IMR-90 (cell line): ENCODE results near the gene STEAP4. TPM values are rescaled to one million over a fixed set of nuclear protein-coding genes. Genes with fewer than 3 reads are reported as not detected.

Experiments
- ATAC-seq: fragments of 200-7000 bp; cut with Tn5 transposase; 2 replicates; pipeline ENCODE4 v1.9.1; 2020; ENCODE audit warnings: low read depth, mild to moderate bottlenecking, moderate library complexity
- BruUV-seq: library from RNA; stranded (reverse); fragments of 400-500 nt; replicated peaks from 2 replicates; lab custom pipeline; 2021; lab: Mats Ljungman, UMichigan
- CTCF ChIA-PET: fragments of 300-600 bp; formaldehyde crosslinking; extraction: SDS; loops from one replicate; lab custom pipeline; 2021; ENCODE audit warnings: antibody characterized with exemption; lab: Yijun Ruan, JAX
- POLR2A ChIA-PET: fragments of 300-600 bp; sonication (Branson Sonifier 250); formaldehyde crosslinking; loops from one replicate; lab custom pipeline; 2022; ENCODE audit warnings: antibody characterized with exemption; ENCODE audit not compliant: unreplicated experiment; lab: Charles Lee
- DNase-seq: peaks from one replicate; pipeline ENCODE4 v3.0.0; 2013
- H2AFZ ChIP-seq: replicated peaks from 2 replicates; pipeline ENCODE3; 2013; ENCODE audit warnings: low read length, mild to moderate bottlenecking; ENCODE audit not compliant: poor library complexity
- H2AK5ac ChIP-seq: 2 replicates; pipeline ENCODE4 v1.6.1; 2013; ENCODE audit warnings: low read depth, low read length, inconsistent platforms
- H2AK9ac ChIP-seq: replicated peaks from 2 replicates; pipeline ENCODE3; 2013; ENCODE audit warnings: mild to moderate bottlenecking, low read depth, low read length, moderate library complexity; ENCODE audit not compliant: poor library complexity
- H2BK120ac ChIP-seq: 2 replicates; pipeline ENCODE4 v1.6.1; 2013; ENCODE audit warnings: low read depth, low read length, inconsistent platforms
- H2BK15ac ChIP-seq: 3 replicates; pipeline ENCODE4 v1.6.1; 2013; ENCODE audit warnings: low read depth, low read length, inconsistent platforms
- H2BK20ac ChIP-seq: 2 replicates; pipeline ENCODE4 v1.6.1; 2013; ENCODE audit warnings: low read depth, mild to moderate bottlenecking, inconsistent platforms, low read length, moderate library complexity
- H2BK5ac ChIP-seq: 2 replicates; pipeline ENCODE4 v1.6.1; 2013; ENCODE audit warnings: mild to moderate bottlenecking, low read depth, low read length, inconsistent platforms; ENCODE audit not compliant: poor library complexity, severe bottlenecking
- H3K14ac ChIP-seq: replicated peaks from 2 replicates; pipeline ENCODE4 v1.6.1; 2013; ENCODE audit warnings: low read depth, low read length, inconsistent platforms
- H3K18ac ChIP-seq: 2 replicates; pipeline ENCODE4 v1.6.1; 2013; ENCODE audit warnings: low read depth, low read length, control low read depth
- H3K23ac ChIP-seq: 2 replicates; pipeline ENCODE4 v1.6.1; 2013; ENCODE audit warnings: low read depth, low read length, inconsistent platforms
- H3K27ac ChIP-seq: 2 replicates; pipeline ENCODE4 v1.5.1; 2013; ENCODE audit warnings: mild to moderate bottlenecking, control low read depth, low read length; ENCODE audit not compliant: insufficient read depth
- H3K27me3 ChIP-seq: 2 replicates; pipeline ENCODE4 v1.6.1; 2013; ENCODE audit warnings: low read length; ENCODE audit not compliant: control insufficient read depth, insufficient read depth
- H3K36me3 ChIP-seq: 2 replicates; pipeline ENCODE4 v1.6.1; 2013; ENCODE audit warnings: low read length, mixed read lengths; ENCODE audit not compliant: control insufficient read depth, insufficient read depth
- H3K4ac ChIP-seq: 2 replicates; pipeline ENCODE4 v1.6.1; 2013; ENCODE audit warnings: low read depth, low read length, inconsistent platforms
- H3K4me1 ChIP-seq: 2 replicates; pipeline ENCODE4 v1.6.1; 2013; ENCODE audit warnings: low read length, mixed read lengths; ENCODE audit not compliant: control insufficient read depth, insufficient read depth
- H3K4me2 ChIP-seq: 2 replicates; pipeline ENCODE4 v1.6.1; 2013; ENCODE audit warnings: low read depth, mild to moderate bottlenecking, control low read depth, low read length, moderate library complexity
- H3K4me3 ChIP-seq: 2 replicates; pipeline ENCODE4 v1.5.1; 2013; ENCODE audit warnings: low read depth, mild to moderate bottlenecking, control low read depth, low read length, moderate library complexity; ENCODE audit not compliant: insufficient read depth
- H3K56ac ChIP-seq: 2 replicates; pipeline ENCODE4 v1.6.1; 2013; ENCODE audit warnings: low read length, inconsistent platforms; ENCODE audit not compliant: insufficient read depth; ENCODE audit errors: extremely low read depth
- H3K79me1 ChIP-seq, 2 experiments: 2 replicates each; pipeline ENCODE4 v1.6.1; 2013; ENCODE audit warnings: low read length in 2 of 2, inconsistent platforms in 1 of 2, low read depth in 1 of 2
- H3K9ac ChIP-seq: 2 replicates; pipeline ENCODE4 v1.6.1; 2013; ENCODE audit warnings: low read depth, low read length, control low read depth
- H3K9me1 ChIP-seq: 2 replicates; pipeline ENCODE4 v1.6.1; 2013; ENCODE audit warnings: low read length, inconsistent platforms; ENCODE audit not compliant: insufficient read depth
- H3K9me3 ChIP-seq: 2 replicates; pipeline ENCODE4 v1.6.1; 2013; ENCODE audit warnings: low read length; ENCODE audit not compliant: control insufficient read depth, insufficient read depth
- H4K20me1 ChIP-seq: 2 replicates; pipeline ENCODE4 v1.6.1; 2013; ENCODE audit warnings: low read length, inconsistent platforms; ENCODE audit not compliant: insufficient read depth
- H4K5ac ChIP-seq: 2 replicates; pipeline ENCODE4 v1.6.1; 2013; ENCODE audit warnings: mild to moderate bottlenecking, low read depth, low read length, control low read depth
- H4K8ac ChIP-seq, 2 experiments: 2 replicates each; pipeline ENCODE4 v1.6.1; 2013; ENCODE audit warnings: low read depth in 2 of 2, low read length in 2 of 2, control low read depth in 1 of 2, inconsistent platforms in 1 of 2
- H4K91ac ChIP-seq: 2 replicates; pipeline ENCODE4 v1.6.1; 2013; ENCODE audit warnings: low read depth, low read length, inconsistent platforms; ENCODE audit not compliant: insufficient read depth
- CEBPB ChIP-seq: IDR thresholded peaks from 2 replicates; pipeline ENCODE4 v1.6.1; 2012; ENCODE audit warnings: low read depth, low read length, improper control_type of control experiment
- FOS ChIP-seq: fragments of 150-350 bp; IDR thresholded peaks from 2 replicates; pipeline ENCODE4 v1.6.1; 2016; ENCODE audit warnings: low read depth, low read length
- MAFK ChIP-seq: IDR thresholded peaks from 2 replicates; pipeline ENCODE4 v1.6.1; 2012; ENCODE audit warnings: low read depth, low read length, improper control_type of control experiment
- MAZ ChIP-seq: IDR thresholded peaks from 2 replicates; pipeline ENCODE4 v1.6.1; 2012; ENCODE audit warnings: low read depth, mild to moderate bottlenecking, low read length, improper control_type of control experiment, moderate library complexity, borderline replicate concordance
- MXI1 ChIP-seq: IDR thresholded peaks from 2 replicates; pipeline ENCODE4 v1.6.1; 2012; ENCODE audit warnings: low read depth, mild to moderate bottlenecking, low read length, moderate library complexity, borderline replicate concordance
- NFE2L2 ChIP-seq: fragments of 150-350 bp; IDR thresholded peaks from 2 replicates; pipeline ENCODE4 v1.6.1; 2016; ENCODE audit warnings: low read depth, mild to moderate bottlenecking, low read length
- RAD21 ChIP-seq: IDR thresholded peaks from 2 replicates; pipeline ENCODE4 v1.6.1; 2012; ENCODE audit warnings: low read length, improper control_type of control experiment
- RCOR1 ChIP-seq: IDR thresholded peaks from 2 replicates; pipeline ENCODE4 v1.6.1; 2012; ENCODE audit warnings: mild to moderate bottlenecking, low read length, improper control_type of control experiment; ENCODE audit not compliant: insufficient replicate concordance
- RFX5 ChIP-seq: IDR thresholded peaks from 2 replicates; pipeline ENCODE4 v1.8.0; 2012; ENCODE audit warnings: low read depth, mild to moderate bottlenecking, low read length, moderate library complexity
- SMC3 ChIP-seq: fragments of 150-350 bp; IDR thresholded peaks from 2 replicates; pipeline ENCODE4 v1.6.1; 2016; ENCODE audit warnings: low read depth, mild to moderate bottlenecking, antibody characterized with exemption, low read length, moderate library complexity
- WGBS, 2 experiments: methylation state at CpG; one replicate each; pipeline versions ENCODE4 v1.1.5 to v1.1.7; 2013; ENCODE audit warnings: missing lambda C conversion rate in 2 of 2; ENCODE audit not compliant: insufficient read length in 1 of 2; ENCODE audit errors: extremely low coverage in 2 of 2; 5-methylcytosine and 5-hydroxymethylcytosine counted together
- dilution Hi-C: fragments of 300-500 bp; cut with HindIII; formaldehyde crosslinking; loops from one replicate; pipeline ENCODE4 v1.14.3; 2018; ENCODE audit warnings: low sequenced_read_pairs; ENCODE audit not compliant: unreplicated experiment
- in situ Hi-C: fragments of 300-500 bp; cut with MboI; formaldehyde crosslinking; loops from 3 replicates; pipeline ENCODE4 v1.14.3; 2019; ENCODE audit warnings: low sequenced_read_pairs, inconsistent platforms, mixed read lengths
- intact Hi-C: fragments of 100-400 bp; cut with micrococcal nuclease; formaldehyde crosslinking; loops from 2 replicates; pipeline ENCODE4 v1.10.0; 2022
- polyA plus RNA-seq, 3 experiments: library from polyadenylated mRNA; depleted of rRNA; stranded (reverse); fragments of >200 nt; gene quantifications; 2 replicates each; pipeline ENCODE4 v1.2.3, GENCODE V29; 2012; ENCODE audit warnings: low replicate concordance in 1 of 3
- total RNA-seq: library from RNA; depleted of rRNA; stranded (reverse); fragments of >200 nt; gene quantifications from 2 replicates; pipeline ENCODE4 v1.2.3, GENCODE V29; 2012
- TF ChIP-seq, protein P1 (sequence below): conservative IDR thresholded peaks from 2 replicates; pipeline ENCODE4 v1.5.1; 2012; ENCODE audit warnings: mild to moderate bottlenecking, low read depth, low read length, improper control_type of control experiment
- TF ChIP-seq, protein P2 (sequence below): fragments of 150-350 bp; IDR thresholded peaks from 2 replicates; pipeline ENCODE4 v1.6.1; 2017; ENCODE audit warnings: mild to moderate bottlenecking, antibody characterized with exemption, low read length, low read depth

STEAP4 gene
- total and polyA plus RNA-seq, 2 of the 4 experiments (the other 2 are of a cell fraction), result not detected

DNA sequence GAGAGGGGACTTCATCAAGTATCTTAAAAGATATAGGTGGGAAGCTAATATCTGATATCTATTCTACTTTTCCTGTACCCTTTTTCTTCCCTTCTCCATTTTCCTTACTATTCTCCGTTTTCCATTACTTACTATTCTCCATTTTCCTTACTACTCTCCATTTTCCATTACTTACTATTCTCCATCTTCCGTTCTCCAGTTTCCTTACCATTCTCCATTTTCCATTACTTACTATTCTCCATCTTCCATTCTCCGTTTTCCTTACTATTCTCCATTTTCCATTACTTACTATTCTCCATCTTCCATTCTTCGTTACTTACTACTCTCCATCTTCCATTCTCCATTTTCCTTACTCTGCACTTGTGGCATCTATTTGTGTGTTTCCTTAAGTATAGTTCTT is 39.3 kb downstream of the STEAP4 start:
- Histone ChIP-seq H3K4ac (no peak overlapping the region), H3K23ac (no peak overlapping the region), H2AFZ (no peak overlapping the region), H4K91ac (no peak overlapping the region), H3K14ac (no peak overlapping the region), H2AK5ac (no peak overlapping the region), H3K27me3 (no peaks in the 10 kb centered on the region), H3K4me1 (no peaks in the 10 kb centered on the region), H4K20me1 (no peaks in the 10 kb centered on the region), H3K9me3 (no peaks in the 10 kb centered on the region), H4K5ac (no peak overlapping the region), H2BK20ac (no peak overlapping the region), H2BK120ac (no peak overlapping the region), H3K36me3 (no peaks in the 10 kb centered on the region), H3K4me3 (no peak overlapping the region), H3K79me1 (no peaks in the 10 kb centered on the region), H2BK15ac (no peak overlapping the region), H3K27ac (no peak overlapping the region), H3K18ac (no peak overlapping the region), H2AK9ac (no peak overlapping the region), H3K9ac (no peak overlapping the region), H3K56ac (no peak overlapping the region), H3K4me2 (no peak overlapping the region), H3K9me1 (no peaks in the 10 kb centered on the region), H2BK5ac (no peak overlapping the region), H4K8ac (no peak overlapping the region)
- ATAC-seq (no peak), DNase-seq (no peak)
- BruUV-seq, result no TSS peak
- dilution Hi-C loops, result no loop called here
- POLR2A ChIA-PET, result no interaction called here
- in situ Hi-C loops, result loop anchor here (25.0 kb wide), 1 partner anchor 1820 kb away; no protein-coding TSS in a partner anchor
- no peak for TF ChIP-seq RCOR1
- no peak for TF ChIP-seq CEBPB
- no peak for TF ChIP-seq MXI1
- no peak for TF ChIP-seq MAZ
- TF ChIP-seq MAFK, result no peak
- no peak for TF ChIP-seq RAD21
- TF ChIP-seq RFX5, result no peak
- TF ChIP-seq NFE2L2, result no peak
- TF ChIP-seq, protein P1, sequence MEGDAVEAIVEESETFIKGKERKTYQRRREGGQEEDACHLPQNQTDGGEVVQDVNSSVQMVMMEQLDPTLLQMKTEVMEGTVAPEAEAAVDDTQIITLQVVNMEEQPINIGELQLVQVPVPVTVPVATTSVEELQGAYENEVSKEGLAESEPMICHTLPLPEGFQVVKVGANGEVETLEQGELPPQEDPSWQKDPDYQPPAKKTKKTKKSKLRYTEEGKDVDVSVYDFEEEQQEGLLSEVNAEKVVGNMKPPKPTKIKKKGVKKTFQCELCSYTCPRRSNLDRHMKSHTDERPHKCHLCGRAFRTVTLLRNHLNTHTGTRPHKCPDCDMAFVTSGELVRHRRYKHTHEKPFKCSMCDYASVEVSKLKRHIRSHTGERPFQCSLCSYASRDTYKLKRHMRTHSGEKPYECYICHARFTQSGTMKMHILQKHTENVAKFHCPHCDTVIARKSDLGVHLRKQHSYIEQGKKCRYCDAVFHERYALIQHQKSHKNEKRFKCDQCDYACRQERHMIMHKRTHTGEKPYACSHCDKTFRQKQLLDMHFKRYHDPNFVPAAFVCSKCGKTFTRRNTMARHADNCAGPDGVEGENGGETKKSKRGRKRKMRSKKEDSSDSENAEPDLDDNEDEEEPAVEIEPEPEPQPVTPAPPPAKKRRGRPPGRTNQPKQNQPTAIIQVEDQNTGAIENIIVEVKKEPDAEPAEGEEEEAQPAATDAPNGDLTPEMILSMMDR, result no peak
- TF ChIP-seq SMC3, result no peak
- no peak for TF ChIP-seq FOS
- TF ChIP-seq, protein P2, sequence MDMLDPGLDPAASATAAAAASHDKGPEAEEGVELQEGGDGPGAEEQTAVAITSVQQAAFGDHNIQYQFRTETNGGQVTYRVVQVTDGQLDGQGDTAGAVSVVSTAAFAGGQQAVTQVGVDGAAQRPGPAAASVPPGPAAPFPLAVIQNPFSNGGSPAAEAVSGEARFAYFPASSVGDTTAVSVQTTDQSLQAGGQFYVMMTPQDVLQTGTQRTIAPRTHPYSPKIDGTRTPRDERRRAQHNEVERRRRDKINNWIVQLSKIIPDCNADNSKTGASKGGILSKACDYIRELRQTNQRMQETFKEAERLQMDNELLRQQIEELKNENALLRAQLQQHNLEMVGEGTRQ, result no peak
- intact Hi-C loops, result no loop called here
- CTCF ChIA-PET, result no interaction called here
- 80 to 100% methylated on average over 1 to 4 of the region's 4 CpGs for WGBS, 2 experiments
